K562 (cell line): ENCODE measurements around the gene RNASE13. TPM values are rescaled to one million over a fixed set of nuclear protein-coding genes. Genes with fewer than 3 reads are reported as not detected.

Experiments
- ATAC-seq: fragments of 200-7000 bp; cut with Tn5 transposase; 3 replicates; pipeline ENCODE4 v1.9.1; 2020; ENCODE audit warnings: moderate library complexity
- BruUV-seq: library from RNA; stranded (reverse); fragments of 400-500 nt; replicated peaks from 2 replicates; lab custom pipeline; 2021; lab: Mats Ljungman, UMichigan
- CTCF ChIA-PET: fragments of 300-600 bp; formaldehyde crosslinking; extraction: SDS; loops from one replicate; lab custom pipeline; 2021; ENCODE audit warnings: low intra/inter-chr PET ratio; lab: Yijun Ruan, JAX
- POLR2A ChIA-PET: fragments of 300-600, 350-650 bp; sonication (Branson Sonifier 250); formaldehyde crosslinking; extraction: SDS; loops from one replicate; lab custom pipeline; 2021; ENCODE audit warnings: antibody characterized with exemption, inconsistent platforms; lab: Yijun Ruan, JAX
- DNase-seq, 4 experiments: peaks; one replicate each; pipeline versions ENCODE4 v3.0.0 to v3.0.0-alpha.2; 2011 to 2018; ENCODE audit warnings: low spot score in 3 of 4, mixed read lengths in 3 of 4; ENCODE audit errors: extremely low read depth in 1 of 4
- FAIRE-seq: peaks from 2 replicates; lab custom pipeline; 2011; peaks lifted over from hg19 to GRCh38; lab: Jason Lieb, UNC
- H2AFZ ChIP-seq: 2 replicates; pipeline ENCODE4 v1.6.0; 2011; ENCODE audit warnings: low read depth, low read length, control low read depth, inconsistent platforms
- H3K27ac ChIP-seq: fragments of 200-600 bp; 3 replicates; pipeline ENCODE4 v1.8.0; 2011; ENCODE audit warnings: low read depth, mild to moderate bottlenecking, control low read depth, inconsistent platforms, low read length, moderate library complexity, mixed read lengths; ENCODE audit errors: extremely low read depth
- H3K27me3 ChIP-seq, 2 experiments: fragments of 300-600 bp in 1 of 2; 2 replicates in 1 of 2; 3 replicates in 1 of 2; pipeline versions ENCODE4 v1.6.0 to v1.8.0; 2011; ENCODE audit warnings: inconsistent platforms in 2 of 2, low read length in 2 of 2, mild to moderate bottlenecking in 1 of 2, mixed read lengths in 1 of 2, moderate library complexity in 1 of 2; ENCODE audit not compliant: control insufficient read depth in 2 of 2, insufficient read depth in 2 of 2
- H3K36me3 ChIP-seq: fragments of 300-600 bp; 3 replicates; pipeline ENCODE4 v1.8.0; 2011; ENCODE audit warnings: mild to moderate bottlenecking, low read length, inconsistent platforms; ENCODE audit not compliant: control insufficient read depth, insufficient read depth
- H3K4me1 ChIP-seq, 2 experiments: fragments of 200-600 bp in 1 of 2; replicated peaks in 1 of 2; 2 replicates in 1 of 2; 3 replicates in 1 of 2; pipeline versions ENCODE4 v1.5.1 to v1.8.0; 2011; ENCODE audit warnings: inconsistent platforms in 2 of 2, low read length in 2 of 2, mild to moderate bottlenecking in 1 of 2, mixed read lengths in 1 of 2, moderate library complexity in 1 of 2; ENCODE audit not compliant: control insufficient read depth in 2 of 2, insufficient read depth in 2 of 2
- H3K4me2 ChIP-seq: 2 replicates; pipeline ENCODE4 v1.6.1; 2011; ENCODE audit warnings: low read length, control low read depth, inconsistent platforms, mixed read lengths; ENCODE audit not compliant: insufficient read depth
- H3K4me3 ChIP-seq: fragments of 200-600 bp; sonication (generic), shearing (Covaris generic); 2 replicates; pipeline ENCODE4 v1.5.1; 2016; ENCODE audit warnings: control low read depth, inconsistent platforms
- H3K79me2 ChIP-seq: fragments of 200-600 bp; 3 replicates; pipeline ENCODE4 v1.8.0; 2011; ENCODE audit warnings: low read length, inconsistent platforms; ENCODE audit not compliant: control insufficient read depth, insufficient read depth
- H3K9ac ChIP-seq, 2 experiments: 2 replicates each; pipeline versions ENCODE4 v1.6.0 to v1.6.1; 2011; ENCODE audit warnings: low read depth in 2 of 2, low read length in 2 of 2, control low read depth in 1 of 2, inconsistent platforms in 1 of 2, mild to moderate bottlenecking in 1 of 2, mixed read lengths in 1 of 2; ENCODE audit not compliant: insufficient read depth in 1 of 2
- H3K9me1 ChIP-seq: one replicate; pipeline ENCODE4 v1.6.0; 2011; ENCODE audit warnings: inconsistent platforms, mild to moderate bottlenecking, low read length, moderate library complexity; ENCODE audit not compliant: control insufficient read depth, insufficient read depth
- H3K9me3 ChIP-seq: replicated peaks from 2 replicates; pipeline ENCODE4 v1.5.1; 2011; ENCODE audit warnings: low read depth, low read length, inconsistent platforms; ENCODE audit not compliant: control insufficient read depth, insufficient read depth
- H4K20me1 ChIP-seq: replicated peaks from 2 replicates; pipeline ENCODE4 v1.6.1; 2011; ENCODE audit warnings: low read length, inconsistent platforms, mixed read lengths; ENCODE audit not compliant: control insufficient read depth, insufficient read depth
- CCNT2 ChIP-seq: IDR thresholded peaks from 2 replicates; pipeline ENCODE4 v1.6.1; 2011; ENCODE audit warnings: borderline replicate concordance, low read depth, mild to moderate bottlenecking, moderate library complexity, mixed read lengths, low read length; ENCODE audit not compliant: insufficient read length; ENCODE audit errors: extremely low read depth
- CHD4 ChIP-seq: fragments of 200-600 bp; sonication (generic); IDR thresholded peaks from 3 replicates; pipeline ENCODE4 v1.6.1; 2012; ENCODE audit warnings: low read depth, mild to moderate bottlenecking, mixed read lengths, low read length, inconsistent platforms; ENCODE audit not compliant: insufficient read depth, insufficient replicate concordance, poor library complexity, severe bottlenecking
- MAX ChIP-seq: sonication (generic); formaldehyde crosslinking; IDR thresholded peaks from 2 replicates; pipeline ENCODE4 v1.9.0; 2022; ENCODE audit warnings: mild to moderate bottlenecking, missing genetic modification reagents
- MXI1 ChIP-seq: IDR thresholded peaks from 2 replicates; pipeline ENCODE4 v1.6.1; 2011; ENCODE audit warnings: low read depth, mild to moderate bottlenecking, improper control_type of control experiment, low read length
- SMARCC2 ChIP-seq: fragments of 450-650 bp; IDR thresholded peaks from 2 replicates; pipeline ENCODE4 v1.6.1; 2017; ENCODE audit warnings: antibody characterized with exemption, moderate library complexity, mild to moderate bottlenecking, low read depth
- TEAD2 ChIP-seq: fragments of 450-650 bp; IDR thresholded peaks from 2 replicates; pipeline ENCODE4 v1.6.1; 2016; ENCODE audit warnings: missing genetic modification characterization, control low read depth, missing compliant biosample characterization
- THRA ChIP-seq: fragments of 450-650 bp; IDR thresholded peaks from 2 replicates; pipeline ENCODE4 v1.6.1; 2017; ENCODE audit warnings: mild to moderate bottlenecking, moderate library complexity
- ZBTB8A ChIP-seq: fragments of 450-650 bp; IDR thresholded peaks from 2 replicates; pipeline ENCODE4 v1.6.1; 2018; ENCODE audit warnings: mild to moderate bottlenecking, moderate library complexity; ENCODE audit not compliant: partially characterized antibody
- ZNF436 ChIP-seq: fragments of 250-450, 450-650 bp; sonication (Bioruptor Pico); formaldehyde crosslinking; IDR thresholded peaks from 2 replicates; pipeline ENCODE4 v1.7.0; 2020; ENCODE audit warnings: mild to moderate bottlenecking
- WGBS: fragments of 100-300 bp; shearing (Covaris generic); methylation state at CpG from one replicate; pipeline ENCODE4 v1.1.6; 2016; ENCODE audit warnings: low coverage, mixed read lengths; ENCODE audit not compliant: insufficient coverage; ENCODE audit errors: missing lambda C conversion rate; 5-methylcytosine and 5-hydroxymethylcytosine counted together
- in situ Hi-C: fragments of 300-500 bp; cut with MboI; formaldehyde crosslinking; loops from 4 replicates; pipeline ENCODE4 v1.15.0; 2018; ENCODE audit warnings: inconsistent platforms, mixed read lengths
- intact Hi-C: fragments of 100-400 bp; cut with micrococcal nuclease; formaldehyde crosslinking; loops from 2 replicates; pipeline ENCODE4 v1.14.2; 2022
- polyA plus RNA-seq, 8 experiments: library from polyadenylated mRNA; depleted of rRNA in 4 of 8; stranded (reverse) in 5 of 8; unstranded in 3 of 8; fragments of >200 nt; fragmentation: Nextera tagmentation in 2 of 8; fragmentation: Illumina TruSeq in 1 of 8; extraction: Ambion mirVana in 2 of 8; extraction: Trizol in 1 of 8; gene quantifications; 2 replicates each; pipeline versions ENCODE4 v1.2.1 to v1.2.3, GENCODE V29; 2011 to 2014; ENCODE audit warnings: inconsistent platforms in 1 of 8, missing spikeins in 1 of 8
- total RNA-seq, 7 experiments: library from RNA; depleted of rRNA in 6 of 7; stranded (reverse); fragments of >200 nt in 6 of 7; fragmentation: Illumina TruSeq in 2 of 7; extraction: Trizol in 2 of 7; gene quantifications; 2 replicates each; pipeline versions ENCODE4 v1.2.1 to v1.2.3, GENCODE V29; 2011 to 2021; ENCODE audit warnings: low replicate concordance in 1 of 7
- TF ChIP-seq, protein P1 (sequence below): sonication (generic); formaldehyde crosslinking; IDR thresholded peaks from 2 replicates; pipeline ENCODE4 v1.8.1; 2022; ENCODE audit warnings: missing genetic modification reagents
- TF ChIP-seq, protein P2 (sequence below): fragments of 450-650 bp; formaldehyde crosslinking; IDR thresholded peaks from 2 replicates; pipeline ENCODE4 v1.4.0; 2020; ENCODE audit warnings: mild to moderate bottlenecking, moderate library complexity

Gene RNASE13
- total and polyA plus RNA-seq, 9 of the 15 experiments (the other 6 are each of a cell fraction or from before 2014, with no cell fraction given): not detected

DNA sequence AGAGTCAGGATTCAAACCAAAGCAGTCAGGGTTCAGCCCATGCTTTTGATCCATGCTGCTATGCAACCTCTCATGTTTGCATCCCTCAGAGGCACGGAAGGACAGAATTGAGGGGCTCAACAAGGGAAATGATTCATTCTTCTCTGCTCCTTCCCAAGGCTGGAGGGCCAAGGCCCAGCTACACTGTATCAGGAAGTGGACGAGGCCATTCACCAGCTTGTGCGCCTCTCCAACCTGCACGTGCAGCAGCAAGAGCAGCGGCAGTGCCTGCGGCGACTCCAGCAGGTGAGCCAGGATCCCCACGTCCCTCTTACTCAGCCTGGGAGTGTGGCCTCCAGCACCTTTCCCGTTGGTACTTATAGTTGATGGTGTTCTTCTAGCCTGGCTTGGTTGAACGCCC, 44.1 kb upstream of the RNASE13 start (continued):
- no peak for TF ChIP-seq CCNT2
- no peak for TF ChIP-seq CHD4
- no peak for TF ChIP-seq TEAD2 (tag)
- no peak for TF ChIP-seq MXI1
- TF ChIP-seq ZBTB8A: no peak
- TF ChIP-seq, protein P1, sequence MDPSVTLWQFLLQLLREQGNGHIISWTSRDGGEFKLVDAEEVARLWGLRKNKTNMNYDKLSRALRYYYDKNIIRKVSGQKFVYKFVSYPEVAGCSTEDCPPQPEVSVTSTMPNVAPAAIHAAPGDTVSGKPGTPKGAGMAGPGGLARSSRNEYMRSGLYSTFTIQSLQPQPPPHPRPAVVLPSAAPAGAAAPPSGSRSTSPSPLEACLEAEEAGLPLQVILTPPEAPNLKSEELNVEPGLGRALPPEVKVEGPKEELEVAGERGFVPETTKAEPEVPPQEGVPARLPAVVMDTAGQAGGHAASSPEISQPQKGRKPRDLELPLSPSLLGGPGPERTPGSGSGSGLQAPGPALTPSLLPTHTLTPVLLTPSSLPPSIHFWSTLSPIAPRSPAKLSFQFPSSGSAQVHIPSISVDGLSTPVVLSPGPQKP (CRISPR knock-in tag): no peak
- no peak for TF ChIP-seq MAX
- TF ChIP-seq, all 486 proteins: peak for 0

DNA sequence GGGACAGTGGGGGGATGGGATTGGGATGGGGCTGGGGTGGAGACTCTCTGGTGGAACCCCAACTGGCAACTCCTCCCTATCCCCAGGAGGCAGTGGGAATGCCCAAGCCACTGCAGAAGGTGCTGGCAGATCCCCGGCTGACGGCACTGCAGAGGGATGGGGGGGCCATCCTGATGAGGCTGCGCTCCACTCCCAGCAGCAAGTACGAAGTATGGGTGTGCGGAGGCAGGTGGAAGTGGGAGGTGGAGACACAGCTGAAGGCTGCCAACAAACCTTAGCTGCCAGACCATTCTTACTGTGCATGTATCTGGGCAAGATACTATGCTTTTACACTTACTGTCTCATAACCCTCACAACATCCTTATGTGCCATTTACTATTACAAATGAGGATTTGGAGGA, 43.7 kb upstream of the RNASE13 start:
- CTCF ChIA-PET: no interaction called here
- POLR2A ChIA-PET: no interaction called here
- H2AFZ ChIP-seq: no peak overlapping the region
- H3K9ac ChIP-seq: no peak overlapping the region
- H3K4me1 ChIP-seq: peaks cover 0 to 5% of the 10 kb centered on the region in 2 experiments; a peak in 3 of 5 replicates
- H3K4me3 ChIP-seq: no peak overlapping the region
- DNase-seq: no peak
- H4K20me1 ChIP-seq: no peaks in the 10 kb centered on the region
- BruUV-seq: no TSS peak
- H3K9me1 ChIP-seq: no peaks in the 10 kb centered on the region
- no peak overlapping the region for H3K4me2 ChIP-seq
- H3K36me3 ChIP-seq: no peaks in the 10 kb centered on the region
- H3K27ac ChIP-seq: no peak overlapping the region
- H3K27me3 ChIP-seq: no peaks in the 10 kb centered on the region
- WGBS: 82% methylated on average over 5 of the region's 5 CpGs
- no peak for FAIRE-seq
- H3K9me3 ChIP-seq: no peaks in the 10 kb centered on the region
- ATAC-seq: no peak
- no peaks in the 10 kb centered on the region for H3K79me2 ChIP-seq
- TF ChIP-seq SMARCC2 (no peak), ZNF436 (no peak), THRA (no peak)
- TF ChIP-seq, protein P2, sequence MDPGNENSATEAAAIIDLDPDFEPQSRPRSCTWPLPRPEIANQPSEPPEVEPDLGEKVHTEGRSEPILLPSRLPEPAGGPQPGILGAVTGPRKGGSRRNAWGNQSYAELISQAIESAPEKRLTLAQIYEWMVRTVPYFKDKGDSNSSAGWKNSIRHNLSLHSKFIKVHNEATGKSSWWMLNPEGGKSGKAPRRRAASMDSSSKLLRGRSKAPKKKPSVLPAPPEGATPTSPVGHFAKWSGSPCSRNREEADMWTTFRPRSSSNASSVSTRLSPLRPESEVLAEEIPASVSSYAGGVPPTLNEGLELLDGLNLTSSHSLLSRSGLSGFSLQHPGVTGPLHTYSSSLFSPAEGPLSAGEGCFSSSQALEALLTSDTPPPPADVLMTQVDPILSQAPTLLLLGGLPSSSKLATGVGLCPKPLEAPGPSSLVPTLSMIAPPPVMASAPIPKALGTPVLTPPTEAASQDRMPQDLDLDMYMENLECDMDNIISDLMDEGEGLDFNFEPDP (CRISPR knock-in tag): no peak
- in situ Hi-C loops: no loop called here
- intact Hi-C loops: no loop called here
